Panc1 (cell line): Measurements from ENCODE around the gene LTBP3.

ENCODE experiments used
- CTCF ChIP-seq: fragments of 450-650 bp; IDR thresholded peaks from 2 replicates; pipeline ENCODE4 v1.5.1; 2017; ENCODE audit warnings: mild to moderate bottlenecking
- POLR2AphosphoS5 ChIP-seq: IDR thresholded peaks from 2 replicates; pipeline ENCODE4 v1.6.1; 2012; ENCODE audit warnings: mild to moderate bottlenecking, low read depth, low read length, moderate library complexity
- SIN3A ChIP-seq: IDR thresholded peaks from 2 replicates; pipeline ENCODE4 v1.6.1; 2012; ENCODE audit warnings: low read depth, mild to moderate bottlenecking, low read length, moderate library complexity, borderline replicate concordance; ENCODE audit not compliant: insufficient read depth
- TF ChIP-seq, protein P1 (sequence below), 2 experiments: IDR thresholded peaks; 2 replicates each; pipeline ENCODE4 v1.6.1; 2011 to 2012; ENCODE audit warnings: low read depth in 2 of 2, control low read depth in 1 of 2, low read length in 1 of 2, mild to moderate bottlenecking in 1 of 2, moderate library complexity in 1 of 2; ENCODE audit not compliant: insufficient read depth in 1 of 2

DNA sequence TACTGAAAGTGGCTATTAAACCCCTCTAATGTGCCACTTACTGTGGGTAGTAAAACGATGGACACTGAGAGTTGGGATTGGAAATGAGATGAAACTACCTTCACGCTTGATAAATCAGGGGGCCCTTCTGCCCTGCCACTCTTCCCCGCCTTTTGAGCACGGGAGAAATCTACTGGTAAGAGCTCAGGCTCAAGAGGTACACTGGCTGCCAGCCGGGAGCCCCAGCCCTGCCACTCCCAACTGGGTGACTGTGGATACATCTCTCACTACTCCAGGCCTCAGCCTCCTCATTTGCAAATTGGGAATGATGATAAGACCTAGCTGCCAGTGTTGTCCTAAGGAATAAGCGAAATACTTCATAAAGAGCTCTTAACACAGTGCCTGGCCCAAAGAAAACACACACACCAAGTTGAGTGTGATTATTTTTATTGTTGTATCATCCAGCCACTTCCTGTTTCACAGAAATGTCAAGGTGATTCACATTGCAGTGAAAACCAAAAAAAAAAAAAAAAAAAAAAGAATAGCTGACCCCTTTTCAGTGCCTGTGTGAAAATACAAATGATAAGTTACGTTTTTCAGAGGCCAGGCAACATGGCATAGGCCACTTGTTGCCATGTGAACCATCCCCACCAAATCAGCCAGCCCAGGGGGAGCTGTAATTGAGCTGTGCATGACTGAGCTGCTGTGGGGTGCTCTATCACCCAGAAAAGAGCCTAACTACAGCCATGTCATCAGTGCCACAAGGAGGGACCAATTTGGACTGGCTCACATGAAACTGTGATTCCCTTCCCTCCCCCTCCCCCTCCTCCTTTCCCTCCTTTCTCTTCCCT is 7.7 kb upstream of the LTBP3 start:
- TF ChIP-seq CTCF (no peak), SIN3A (no peak), POLR2AphosphoS5 (no peak)
- TF ChIP-seq, protein P1, sequence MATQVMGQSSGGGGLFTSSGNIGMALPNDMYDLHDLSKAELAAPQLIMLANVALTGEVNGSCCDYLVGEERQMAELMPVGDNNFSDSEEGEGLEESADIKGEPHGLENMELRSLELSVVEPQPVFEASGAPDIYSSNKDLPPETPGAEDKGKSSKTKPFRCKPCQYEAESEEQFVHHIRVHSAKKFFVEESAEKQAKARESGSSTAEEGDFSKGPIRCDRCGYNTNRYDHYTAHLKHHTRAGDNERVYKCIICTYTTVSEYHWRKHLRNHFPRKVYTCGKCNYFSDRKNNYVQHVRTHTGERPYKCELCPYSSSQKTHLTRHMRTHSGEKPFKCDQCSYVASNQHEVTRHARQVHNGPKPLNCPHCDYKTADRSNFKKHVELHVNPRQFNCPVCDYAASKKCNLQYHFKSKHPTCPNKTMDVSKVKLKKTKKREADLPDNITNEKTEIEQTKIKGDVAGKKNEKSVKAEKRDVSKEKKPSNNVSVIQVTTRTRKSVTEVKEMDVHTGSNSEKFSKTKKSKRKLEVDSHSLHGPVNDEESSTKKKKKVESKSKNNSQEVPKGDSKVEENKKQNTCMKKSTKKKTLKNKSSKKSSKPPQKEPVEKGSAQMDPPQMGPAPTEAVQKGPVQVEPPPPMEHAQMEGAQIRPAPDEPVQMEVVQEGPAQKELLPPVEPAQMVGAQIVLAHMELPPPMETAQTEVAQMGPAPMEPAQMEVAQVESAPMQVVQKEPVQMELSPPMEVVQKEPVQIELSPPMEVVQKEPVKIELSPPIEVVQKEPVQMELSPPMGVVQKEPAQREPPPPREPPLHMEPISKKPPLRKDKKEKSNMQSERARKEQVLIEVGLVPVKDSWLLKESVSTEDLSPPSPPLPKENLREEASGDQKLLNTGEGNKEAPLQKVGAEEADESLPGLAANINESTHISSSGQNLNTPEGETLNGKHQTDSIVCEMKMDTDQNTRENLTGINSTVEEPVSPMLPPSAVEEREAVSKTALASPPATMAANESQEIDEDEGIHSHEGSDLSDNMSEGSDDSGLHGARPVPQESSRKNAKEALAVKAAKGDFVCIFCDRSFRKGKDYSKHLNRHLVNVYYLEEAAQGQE (IDR thresholded peaks at IDR 0.05; ENCODE audit: insufficient read depth in 1 of 2, low read depth in 2 of 2, low read length in 1 of 2), result no peak
